ENCODE results near the gene RACK1. TPM values are rescaled to one million over a fixed set of nuclear protein-coding genes. Genes with fewer than 3 reads are reported as not detected.

Gene RACK1
- total and polyA plus RNA-seq, 2 experiments from 2014 or later, result 2,372 to 4,798 TPM

DNA sequence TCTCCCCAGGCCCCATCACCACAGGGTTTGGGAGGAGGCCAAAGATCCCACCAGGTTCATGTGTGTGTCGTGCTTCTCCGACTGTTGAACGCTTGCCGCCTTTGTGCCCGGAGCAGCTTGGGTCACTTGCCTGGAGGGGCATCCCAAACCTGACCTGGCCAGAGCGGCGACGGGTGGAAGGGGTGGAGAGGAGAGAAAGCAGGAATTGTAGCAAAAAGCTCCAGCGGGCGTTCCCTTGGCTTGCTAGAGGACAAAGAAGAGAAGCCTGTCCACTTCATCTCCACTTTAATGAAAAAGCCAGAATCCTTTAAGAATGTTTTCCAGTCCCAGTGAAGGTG lies 23.6 kb downstream of the RACK1 start (continued):
- TF ChIP-seq, protein P1, sequence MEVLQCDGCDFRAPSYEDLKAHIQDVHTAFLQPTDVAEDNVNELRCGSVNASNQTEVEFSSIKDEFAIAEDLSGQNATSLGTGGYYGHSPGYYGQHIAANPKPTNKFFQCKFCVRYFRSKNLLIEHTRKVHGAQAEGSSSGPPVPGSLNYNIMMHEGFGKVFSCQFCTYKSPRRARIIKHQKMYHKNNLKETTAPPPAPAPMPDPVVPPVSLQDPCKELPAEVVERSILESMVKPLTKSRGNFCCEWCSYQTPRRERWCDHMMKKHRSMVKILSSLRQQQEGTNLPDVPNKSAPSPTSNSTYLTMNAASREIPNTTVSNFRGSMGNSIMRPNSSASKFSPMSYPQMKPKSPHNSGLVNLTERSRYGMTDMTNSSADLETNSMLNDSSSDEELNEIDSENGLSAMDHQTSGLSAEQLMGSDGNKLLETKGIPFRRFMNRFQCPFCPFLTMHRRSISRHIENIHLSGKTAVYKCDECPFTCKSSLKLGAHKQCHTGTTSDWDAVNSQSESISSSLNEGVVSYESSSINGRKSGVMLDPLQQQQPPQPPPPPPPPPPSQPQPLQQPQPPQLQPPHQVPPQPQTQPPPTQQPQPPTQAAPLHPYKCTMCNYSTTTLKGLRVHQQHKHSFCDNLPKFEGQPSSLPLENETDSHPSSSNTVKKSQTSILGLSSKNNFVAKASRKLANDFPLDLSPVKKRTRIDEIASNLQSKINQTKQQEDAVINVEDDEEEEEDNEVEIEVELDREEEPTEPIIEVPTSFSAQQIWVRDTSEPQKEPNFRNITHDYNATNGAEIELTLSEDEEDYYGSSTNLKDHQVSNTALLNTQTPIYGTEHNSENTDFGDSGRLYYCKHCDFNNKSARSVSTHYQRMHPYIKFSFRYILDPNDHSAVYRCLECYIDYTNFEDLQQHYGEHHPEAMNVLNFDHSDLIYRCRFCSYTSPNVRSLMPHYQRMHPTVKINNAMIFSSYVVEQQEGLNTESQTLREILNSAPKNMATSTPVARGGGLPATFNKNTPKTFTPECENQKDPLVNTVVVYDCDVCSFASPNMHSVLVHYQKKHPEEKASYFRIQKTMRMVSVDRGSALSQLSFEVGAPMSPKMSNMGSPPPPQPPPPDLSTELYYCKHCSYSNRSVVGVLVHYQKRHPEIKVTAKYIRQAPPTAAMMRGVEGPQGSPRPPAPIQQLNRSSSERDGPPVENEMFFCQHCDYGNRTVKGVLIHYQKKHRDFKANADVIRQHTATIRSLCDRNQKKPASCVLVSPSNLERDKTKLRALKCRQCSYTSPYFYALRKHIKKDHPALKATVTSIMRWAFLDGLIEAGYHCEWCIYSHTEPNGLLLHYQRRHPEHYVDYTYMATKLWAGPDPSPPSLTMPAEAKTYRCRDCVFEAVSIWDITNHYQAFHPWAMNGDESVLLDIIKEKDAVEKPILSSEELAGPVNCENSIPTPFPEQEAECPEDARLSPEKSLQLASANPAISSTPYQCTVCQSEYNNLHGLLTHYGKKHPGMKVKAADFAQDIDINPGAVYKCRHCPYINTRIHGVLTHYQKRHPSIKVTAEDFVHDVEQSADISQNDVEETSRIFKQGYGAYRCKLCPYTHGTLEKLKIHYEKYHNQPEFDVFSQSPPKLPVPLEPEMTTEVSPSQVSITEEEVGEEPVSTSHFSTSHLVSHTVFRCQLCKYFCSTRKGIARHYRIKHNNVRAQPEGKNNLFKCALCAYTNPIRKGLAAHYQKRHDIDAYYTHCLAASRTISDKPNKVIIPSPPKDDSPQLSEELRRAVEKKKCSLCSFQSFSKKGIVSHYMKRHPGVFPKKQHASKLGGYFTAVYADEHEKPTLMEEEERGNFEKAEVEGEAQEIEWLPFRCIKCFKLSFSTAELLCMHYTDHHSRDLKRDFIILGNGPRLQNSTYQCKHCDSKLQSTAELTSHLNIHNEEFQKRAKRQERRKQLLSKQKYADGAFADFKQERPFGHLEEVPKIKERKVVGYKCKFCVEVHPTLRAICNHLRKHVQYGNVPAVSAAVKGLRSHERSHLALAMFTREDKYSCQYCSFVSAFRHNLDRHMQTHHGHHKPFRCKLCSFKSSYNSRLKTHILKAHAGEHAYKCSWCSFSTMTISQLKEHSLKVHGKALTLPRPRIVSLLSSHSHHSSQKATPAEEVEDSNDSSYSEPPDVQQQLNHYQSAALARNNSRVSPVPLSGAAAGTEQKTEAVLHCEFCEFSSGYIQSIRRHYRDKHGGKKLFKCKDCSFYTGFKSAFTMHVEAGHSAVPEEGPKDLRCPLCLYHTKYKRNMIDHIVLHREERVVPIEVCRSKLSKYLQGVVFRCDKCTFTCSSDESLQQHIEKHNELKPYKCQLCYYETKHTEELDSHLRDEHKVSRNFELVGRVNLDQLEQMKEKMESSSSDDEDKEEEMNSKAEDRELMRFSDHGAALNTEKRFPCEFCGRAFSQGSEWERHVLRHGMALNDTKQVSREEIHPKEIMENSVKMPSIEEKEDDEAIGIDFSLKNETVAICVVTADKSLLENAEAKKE (CRISPR knock-in tag; IDR thresholded peaks at IDR 0.05), result no peak
- TF ChIP-seq, protein P2, sequence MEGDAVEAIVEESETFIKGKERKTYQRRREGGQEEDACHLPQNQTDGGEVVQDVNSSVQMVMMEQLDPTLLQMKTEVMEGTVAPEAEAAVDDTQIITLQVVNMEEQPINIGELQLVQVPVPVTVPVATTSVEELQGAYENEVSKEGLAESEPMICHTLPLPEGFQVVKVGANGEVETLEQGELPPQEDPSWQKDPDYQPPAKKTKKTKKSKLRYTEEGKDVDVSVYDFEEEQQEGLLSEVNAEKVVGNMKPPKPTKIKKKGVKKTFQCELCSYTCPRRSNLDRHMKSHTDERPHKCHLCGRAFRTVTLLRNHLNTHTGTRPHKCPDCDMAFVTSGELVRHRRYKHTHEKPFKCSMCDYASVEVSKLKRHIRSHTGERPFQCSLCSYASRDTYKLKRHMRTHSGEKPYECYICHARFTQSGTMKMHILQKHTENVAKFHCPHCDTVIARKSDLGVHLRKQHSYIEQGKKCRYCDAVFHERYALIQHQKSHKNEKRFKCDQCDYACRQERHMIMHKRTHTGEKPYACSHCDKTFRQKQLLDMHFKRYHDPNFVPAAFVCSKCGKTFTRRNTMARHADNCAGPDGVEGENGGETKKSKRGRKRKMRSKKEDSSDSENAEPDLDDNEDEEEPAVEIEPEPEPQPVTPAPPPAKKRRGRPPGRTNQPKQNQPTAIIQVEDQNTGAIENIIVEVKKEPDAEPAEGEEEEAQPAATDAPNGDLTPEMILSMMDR (conservative IDR thresholded peaks at IDR 0.05; ENCODE audit: low read depth in 2 of 2), result no peak
- TF ChIP-seq CREB1 (CRISPR knock-in tag; IDR thresholded peaks at IDR 0.05; ENCODE audit: low read depth) (no peak), POLR2AphosphoS5 (IDR thresholded peaks at IDR 0.05; ENCODE audit: low read depth) (no peak), STAT1 (IDR thresholded peaks at IDR 0.05; ENCODE audit: unreplicated experiment) (no peak), ZNF114 (CRISPR knock-in tag; IDR thresholded peaks at IDR 0.05) (no peak)

DNA sequence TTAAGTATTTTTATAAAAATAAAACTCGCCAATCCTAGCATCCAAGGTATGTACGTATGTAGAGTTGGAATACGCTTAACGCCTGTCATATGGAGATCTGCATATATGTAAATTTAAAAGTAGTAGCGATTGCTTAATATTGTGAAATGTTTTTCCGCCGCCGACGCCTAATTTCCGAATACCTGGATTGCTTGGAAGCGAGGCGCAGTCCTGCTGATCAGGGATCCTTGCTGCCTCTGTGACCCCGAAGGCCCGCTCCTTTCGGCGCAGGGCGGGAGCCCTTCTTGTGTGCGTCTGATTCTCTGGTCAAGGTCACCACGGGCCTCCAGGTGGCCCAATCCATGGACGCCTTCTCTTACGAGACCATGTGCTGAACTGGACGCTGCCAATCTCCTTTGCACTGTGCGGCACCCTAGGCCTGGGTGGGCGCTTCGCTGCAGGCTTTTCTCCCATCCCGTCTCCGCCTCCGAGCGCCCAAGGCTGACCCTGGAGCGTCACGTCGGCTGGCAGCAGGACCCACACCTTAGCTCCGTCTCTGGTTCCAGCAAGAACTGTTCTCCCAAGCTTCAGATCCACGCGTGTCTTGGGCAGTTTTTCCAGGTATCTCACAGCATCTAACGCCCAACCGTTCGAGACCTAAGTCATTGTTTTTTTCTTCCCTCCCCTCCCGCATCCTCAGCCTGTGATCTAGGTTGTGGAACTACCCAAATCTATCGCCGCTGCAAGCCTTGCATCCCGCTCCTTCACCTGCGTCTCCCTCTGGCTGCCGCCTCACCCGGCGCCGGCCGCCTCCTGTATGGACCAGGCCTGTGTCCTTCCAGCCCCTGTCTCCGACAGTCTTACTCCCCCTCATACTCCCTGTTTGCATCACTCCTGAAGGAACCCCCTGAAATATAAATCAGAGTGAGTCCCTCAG lies 24.2 kb downstream of the RACK1 start:
- H3K27ac ChIP-seq (ENCODE audit: low read depth), result no peak overlapping the region
- peaks cover 3% of the 10 kb centered on the region; the same call in 1 of the 2 replicates for H3K79me2 ChIP-seq (replicated peaks; ENCODE audit: insufficient read depth)
- H3K9me2 ChIP-seq (ENCODE audit: insufficient read depth), result no peaks in the 10 kb centered on the region
- peak overlapping the region; percentile 73 for H3K4me3 Mint-ChIP-seq
- no peak overlapping the region for H3K4me3 ChIP-seq
- peaks cover 8% of the 10 kb centered on the region; the same call in 1 of the 2 replicates for H3K4me1 ChIP-seq (ENCODE audit: insufficient read depth)
- ATAC-seq (no peak), DNase-seq (ENCODE audit: low spot score) (peak; percentile 35)
- H3K36me3 Mint-ChIP-seq (ENCODE audit: low read depth), result peaks cover 14% of the 10 kb centered on the region; the same call in 2 of the 3 replicates
- TF ChIP-seq, protein P2 (conservative IDR thresholded peaks at IDR 0.05; ENCODE audit: low read depth in 2 of 2), result 0 out of 4 replicates have a peak, but pooled peaks of 1 of the 2 experiments have one; percentile 2
- no peak for TF ChIP-seq CREB1 (CRISPR knock-in tag; IDR thresholded peaks at IDR 0.05; ENCODE audit: low read depth)
- no peak overlapping the region for H2AFZ ChIP-seq
- H3K9me3 Mint-ChIP-seq, result peaks cover 16% of the 10 kb centered on the region
- H3K27me3 ChIP-seq (ENCODE audit: insufficient read depth), result peaks cover 12% of the 10 kb centered on the region
- no peak overlapping the region for H3K4me2 ChIP-seq
- no peak overlapping the region for H3K27ac Mint-ChIP-seq
- no peaks in the 10 kb centered on the region for H3K36me3 ChIP-seq (ENCODE audit: insufficient read depth)
- H3K27me3 Mint-ChIP-seq (ENCODE audit: insufficient read depth, low read depth, poor library complexity), result peaks cover 66% of the 10 kb centered on the region
- H4K20me1 ChIP-seq (replicated peaks; ENCODE audit: insufficient read depth), result no peaks in the 10 kb centered on the region; the same call in 1 of the 2 replicates
- H3K4me1 Mint-ChIP-seq, result peaks cover 18% of the 10 kb centered on the region
- H3F3A ChIP-seq (replicated peaks; ENCODE audit: low read depth), result peaks cover 20% of the 10 kb centered on the region

All from GM23338 (cell line).